Skeletal muscle tissue (tissue), 4 donors: ENCODE results near the gene OPN4. TPM values are rescaled to one million over a fixed set of nuclear protein-coding genes. Genes with fewer than 3 reads are reported as not detected.
"Not testable (repeated sequence)": the region's sequence is repeated elsewhere in the genome, so short reads cannot be mapped to it uniquely, and the experiment has no call there.

Experiments
- H3K27ac ChIP-seq: one replicate; pipeline ENCODE4 v1.7.0; 2013; ENCODE audit warnings: mild to moderate bottlenecking, low read depth, low read length, inconsistent platforms
- H3K27me3 ChIP-seq, 3 donors: one replicate each; pipeline ENCODE4 v1.7.0; 2013; ENCODE audit warnings: low read length in 3 of 3; ENCODE audit not compliant: control insufficient read depth in 3 of 3, insufficient read depth in 3 of 3
- H3K36me3 ChIP-seq, 3 donors: one replicate each; pipeline ENCODE4 v1.7.0; 2013; ENCODE audit warnings: low read length in 3 of 3; ENCODE audit not compliant: control insufficient read depth in 3 of 3, insufficient read depth in 3 of 3
- H3K4me1 ChIP-seq, 3 donors: one replicate each; pipeline ENCODE4 v1.7.0; 2013; ENCODE audit warnings: low read length in 3 of 3, mild to moderate bottlenecking in 3 of 3; ENCODE audit not compliant: control insufficient read depth in 3 of 3, insufficient read depth in 3 of 3
- H3K4me3 ChIP-seq, 3 donors: one replicate each; pipeline ENCODE4 v1.7.0; 2013; ENCODE audit warnings: low read length in 3 of 3
- H3K9ac ChIP-seq, 3 donors: one replicate each; pipeline ENCODE4 v1.7.0; 2013; ENCODE audit warnings: low read length in 3 of 3, mild to moderate bottlenecking in 3 of 3, moderate library complexity in 2 of 3, low read depth in 1 of 3
- H3K9me3 ChIP-seq, 3 donors: one replicate each; pipeline ENCODE4 v1.7.0; 2013; ENCODE audit warnings: low read length in 3 of 3; ENCODE audit not compliant: control insufficient read depth in 3 of 3
- total RNA-seq: library from RNA; depleted of rRNA; stranded (reverse); fragments of >200 nt; gene quantifications from one replicate; pipeline ENCODE4 v1.2.3, GENCODE V29; 2014
- donor health status: Osteomylitis.

The OPN4 gene
- total RNA-seq, result not detected

GRCh38 chr10:86654411-86655172 lies at the start of gene OPN4:
Gene OPN4 (plus strand): TSS chr10:86654547. CDS start chr10:86654784, 237 bp downstream.
- Histone ChIP-seq H3K27me3 (peaks cover 0 to 3% (median 0%) of the 10 kb centered on the region in 3 donors), H3K4me3 (no peak within 1 kb of the TSS), H3K4me1 (peaks cover 15 to 25% (median 24%) of the 10 kb centered on the region in 3 donors), H3K9me3 (no peaks in the 10 kb centered on the region), H3K36me3 (no peaks in the 10 kb centered on the region), H3K9ac (no peak within 1 kb of the TSS), H3K27ac (no peak within 1 kb of the TSS)

GRCh38 chr10:86607674-86608073 lies 46.7 kb upstream of the OPN4 start:
- Histone ChIP-seq H3K9ac (no peak overlapping the region), H3K4me3 (no peak overlapping the region), H3K27me3 (no peaks in the 10 kb centered on the region), H3K36me3 (no peaks in the 10 kb centered on the region), H3K9me3 (no peaks in the 10 kb centered on the region), H3K4me1 (no peaks in the 10 kb centered on the region), H3K27ac (no peak overlapping the region)

- H3K4me1 ChIP-seq, result no peaks in the 10 kb centered on the region
- H3K27ac ChIP-seq, result no peak overlapping the region
- no peaks in the 10 kb centered on the region for H3K36me3 ChIP-seq
- no peak overlapping the region for H3K4me3 ChIP-seq
- no peaks in the 10 kb centered on the region for H3K27me3 ChIP-seq
- no peak overlapping the region for H3K9ac ChIP-seq
- no peaks in the 10 kb centered on the region for H3K9me3 ChIP-seq
Measured at GRCh38 chr10:86609920-86610319, 44.4 kb upstream of the OPN4 start.

GRCh38 chr10:86611386-86611785 lies 43.0 kb upstream of the OPN4 start:
- Histone ChIP-seq H3K9ac (no peak overlapping the region), H3K4me3 (no peak overlapping the region), H3K4me1 (no peaks in the 10 kb centered on the region), H3K9me3 (no peaks in the 10 kb centered on the region), H3K27me3 (no peaks in the 10 kb centered on the region), H3K27ac (no peak overlapping the region), H3K36me3 (no peaks in the 10 kb centered on the region)

- Histone ChIP-seq H3K9me3 (no peaks in the 10 kb centered on the region), H3K9ac (no peak overlapping the region), H3K36me3 (no peaks in the 10 kb centered on the region), H3K4me1 (no peaks in the 10 kb centered on the region), H3K27ac (no peak overlapping the region), H3K4me3 (no peak overlapping the region), H3K27me3 (no peaks in the 10 kb centered on the region)
Measured at GRCh38 chr10:86613096-86613495, 41.3 kb upstream of the OPN4 start.

GRCh38 chr10:86613905-86614304 lies 40.4 kb upstream of the OPN4 start:
- Histone ChIP-seq H3K4me1 (no peaks in the 10 kb centered on the region), H3K36me3 (no peaks in the 10 kb centered on the region), H3K9me3 (no peaks in the 10 kb centered on the region), H3K27ac (no peak overlapping the region), H3K27me3 (no peaks in the 10 kb centered on the region), H3K4me3 (no peak overlapping the region), H3K9ac (no peak overlapping the region)

GRCh38 chr10:86614853-86615252 lies 39.5 kb upstream of the OPN4 start:
- Histone ChIP-seq H3K4me3 (no peak overlapping the region), H3K4me1 (no peaks in the 10 kb centered on the region), H3K27me3 (no peaks in the 10 kb centered on the region), H3K27ac (no peak overlapping the region), H3K36me3 (no peaks in the 10 kb centered on the region), H3K9ac (no peak overlapping the region), H3K9me3 (no peaks in the 10 kb centered on the region)

- H3K9ac ChIP-seq, H3K4me1 ChIP-seq, H3K27ac ChIP-seq, H3K27me3 ChIP-seq, H3K4me3 ChIP-seq, H3K9me3 ChIP-seq, H3K36me3 ChIP-seq: not testable (repeated sequence)
Measured at GRCh38 chr10:86617278-86617677, 37.1 kb upstream of the OPN4 start.

- no peak overlapping the region for H3K27ac ChIP-seq
Measured at GRCh38 chr10:86628311-86628710, 26.0 kb upstream of the OPN4 start.

GRCh38 chr10:86630079-86630478 lies 24.3 kb upstream of the OPN4 start:
- H3K27me3 ChIP-seq, result no peaks in the 10 kb centered on the region
- no peak overlapping the region for H3K27ac ChIP-seq
- no peak overlapping the region for H3K9ac ChIP-seq
- no peak overlapping the region for H3K4me3 ChIP-seq
- H3K36me3 ChIP-seq, result no peaks in the 10 kb centered on the region
- H3K9me3 ChIP-seq, result no peaks in the 10 kb centered on the region
- peaks cover 5 to 13% (median 9%) of the 10 kb centered on the region in 3 donors for H3K4me1 ChIP-seq

More at GRCh38 chr10:86628311-86628710, 26.0 kb upstream of the OPN4 start:
- H3K9ac ChIP-seq, result no peak overlapping the region
- H3K4me1 ChIP-seq, result peaks cover 5 to 13% (median 9%) of the 10 kb centered on the region in 3 donors
- H3K4me3 ChIP-seq, result no peak overlapping the region
- H3K36me3 ChIP-seq, result no peaks in the 10 kb centered on the region
- H3K27me3 ChIP-seq, result no peaks in the 10 kb centered on the region
- H3K9me3 ChIP-seq, result no peaks in the 10 kb centered on the region
